ENCODE results near the gene OGFOD3.

DNA sequence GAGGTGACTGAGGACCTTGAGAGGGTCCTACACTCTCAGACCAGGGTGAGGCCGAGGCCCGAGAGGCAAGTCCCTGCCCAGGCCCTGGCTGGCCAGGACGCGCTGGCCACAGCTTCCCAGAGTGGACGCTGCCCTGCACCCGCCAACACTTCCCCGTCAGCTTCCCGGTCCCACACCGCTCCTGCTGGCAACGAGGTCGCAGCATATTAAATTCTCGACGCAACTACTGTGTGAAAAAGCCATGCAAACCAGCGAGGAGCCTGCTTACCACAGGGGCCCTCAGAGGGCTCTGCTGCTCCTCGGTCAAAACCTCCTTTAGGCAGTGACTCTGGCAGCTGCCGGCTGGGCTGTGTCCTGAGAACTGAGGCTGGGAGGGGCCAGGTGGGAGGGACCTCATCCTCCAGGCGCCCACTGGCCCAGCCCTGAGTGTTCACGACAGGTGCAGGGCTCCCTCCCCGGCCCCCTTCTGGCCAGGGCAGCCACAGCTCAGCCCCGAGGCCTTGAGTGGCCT is 61.5 kb downstream of the OGFOD3 start:
- TF ChIP-seq, protein P1, sequence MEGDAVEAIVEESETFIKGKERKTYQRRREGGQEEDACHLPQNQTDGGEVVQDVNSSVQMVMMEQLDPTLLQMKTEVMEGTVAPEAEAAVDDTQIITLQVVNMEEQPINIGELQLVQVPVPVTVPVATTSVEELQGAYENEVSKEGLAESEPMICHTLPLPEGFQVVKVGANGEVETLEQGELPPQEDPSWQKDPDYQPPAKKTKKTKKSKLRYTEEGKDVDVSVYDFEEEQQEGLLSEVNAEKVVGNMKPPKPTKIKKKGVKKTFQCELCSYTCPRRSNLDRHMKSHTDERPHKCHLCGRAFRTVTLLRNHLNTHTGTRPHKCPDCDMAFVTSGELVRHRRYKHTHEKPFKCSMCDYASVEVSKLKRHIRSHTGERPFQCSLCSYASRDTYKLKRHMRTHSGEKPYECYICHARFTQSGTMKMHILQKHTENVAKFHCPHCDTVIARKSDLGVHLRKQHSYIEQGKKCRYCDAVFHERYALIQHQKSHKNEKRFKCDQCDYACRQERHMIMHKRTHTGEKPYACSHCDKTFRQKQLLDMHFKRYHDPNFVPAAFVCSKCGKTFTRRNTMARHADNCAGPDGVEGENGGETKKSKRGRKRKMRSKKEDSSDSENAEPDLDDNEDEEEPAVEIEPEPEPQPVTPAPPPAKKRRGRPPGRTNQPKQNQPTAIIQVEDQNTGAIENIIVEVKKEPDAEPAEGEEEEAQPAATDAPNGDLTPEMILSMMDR (IDR thresholded peaks at IDR 0.05) = no peak
- TF ChIP-seq POLR2A (IDR thresholded peaks at IDR 0.05) = no peak

Measured in vagina (tissue), 2 donors.